Nephron progenitor cell (in vitro differentiated cells): ENCODE measurements around the gene NLRC5.

Source experiments
- DNase-seq: peaks from one replicate; pipeline ENCODE4 v3.0.0; 2021
- H3K27ac Mint-ChIP-seq: 2 replicates; pipeline ENCODE4 v1.8.0; 2021; ENCODE audit warnings: mild to moderate bottlenecking, moderate library complexity, mixed read lengths
- H3K27me3 Mint-ChIP-seq: 2 replicates; pipeline ENCODE4 v1.8.0; 2021; ENCODE audit warnings: mild to moderate bottlenecking, low read depth, mixed read lengths; ENCODE audit not compliant: poor library complexity
- H3K36me3 Mint-ChIP-seq: 2 replicates; pipeline ENCODE4 v1.8.0; 2021; ENCODE audit warnings: low read depth, mixed read lengths
- H3K4me1 Mint-ChIP-seq: 2 replicates; pipeline ENCODE4 v1.8.0; 2021; ENCODE audit warnings: mixed read lengths
- H3K4me3 Mint-ChIP-seq: 2 replicates; pipeline ENCODE4 v1.8.0; 2021; ENCODE audit warnings: mild to moderate bottlenecking, moderate library complexity, mixed read lengths
- H3K9me3 Mint-ChIP-seq: 2 replicates; pipeline ENCODE4 v1.8.0; 2021; ENCODE audit warnings: mild to moderate bottlenecking, moderate library complexity, mixed read lengths
- CTCF ChIP-seq: fragments of 200-600 bp; sonication (generic); IDR thresholded peaks from 2 replicates; pipeline ENCODE4 v1.5.0; 2021; ENCODE audit warnings: antibody characterized with exemption

Gene NLRC5

GRCh38 chr16:57045694-57046381 is 56.5 kb downstream of the NLRC5 start:
- Mint-ChIP-seq H3K9me3 (peaks cover 9% of the 10 kb centered on the region), H3K36me3 (no peaks in the 10 kb centered on the region), H3K4me3 (peak overlapping the region; percentile 15), H3K27ac (no peak overlapping the region), H3K4me1 (peaks cover 18% of the 10 kb centered on the region), H3K27me3 (peaks cover 10% of the 10 kb centered on the region)
- peak; percentile 46 for TF ChIP-seq CTCF
- peak; percentile 69 for DNase-seq

- no peak for DNase-seq
- Mint-ChIP-seq H3K9me3 (no peaks in the 10 kb centered on the region), H3K4me3 (no peak overlapping the region), H3K36me3 (no peaks in the 10 kb centered on the region), H3K27ac (no peak overlapping the region), H3K27me3 (peaks cover 10% of the 10 kb centered on the region), H3K4me1 (peaks cover 13% of the 10 kb centered on the region)
- no peak for TF ChIP-seq CTCF
Observed at GRCh38 chr16:57048095-57048494, 58.7 kb downstream of the NLRC5 start.

GRCh38 chr16:57049678-57050077 is 60.3 kb downstream of the NLRC5 start:
- no peak overlapping the region for H3K27ac Mint-ChIP-seq
- DNase-seq = no peak
- H3K9me3 Mint-ChIP-seq = no peaks in the 10 kb centered on the region
- peaks cover 15% of the 10 kb centered on the region for H3K27me3 Mint-ChIP-seq
- no peak overlapping the region for H3K4me3 Mint-ChIP-seq
- H3K36me3 Mint-ChIP-seq = no peaks in the 10 kb centered on the region
- peaks cover 13% of the 10 kb centered on the region for H3K4me1 Mint-ChIP-seq
- TF ChIP-seq CTCF = no peak

GRCh38 chr16:57051696-57052228 is 62.4 kb downstream of the NLRC5 start:
- H3K36me3 Mint-ChIP-seq = no peaks in the 10 kb centered on the region
- no peak for DNase-seq
- H3K27me3 Mint-ChIP-seq = peaks cover 27% of the 10 kb centered on the region
- TF ChIP-seq CTCF = no peak
- no peaks in the 10 kb centered on the region for H3K9me3 Mint-ChIP-seq
- H3K4me1 Mint-ChIP-seq = peaks cover 5% of the 10 kb centered on the region
- H3K4me3 Mint-ChIP-seq = no peak overlapping the region
- no peak overlapping the region for H3K27ac Mint-ChIP-seq

GRCh38 chr16:57053206-57053605 is 63.8 kb downstream of the NLRC5 start:
- peaks cover 5% of the 10 kb centered on the region for H3K4me1 Mint-ChIP-seq
- no peak for TF ChIP-seq CTCF
- H3K27ac Mint-ChIP-seq = no peak overlapping the region
- no peaks in the 10 kb centered on the region for H3K9me3 Mint-ChIP-seq
- H3K4me3 Mint-ChIP-seq = no peak overlapping the region
- no peaks in the 10 kb centered on the region for H3K36me3 Mint-ChIP-seq
- no peak for DNase-seq
- peaks cover 37% of the 10 kb centered on the region for H3K27me3 Mint-ChIP-seq

GRCh38 chr16:57054338-57054737 is 65.0 kb downstream of the NLRC5 start:
- peaks cover 37% of the 10 kb centered on the region for H3K27me3 Mint-ChIP-seq
- H3K27ac Mint-ChIP-seq = no peak overlapping the region
- H3K36me3 Mint-ChIP-seq = no peaks in the 10 kb centered on the region
- TF ChIP-seq CTCF = no peak
- H3K4me1 Mint-ChIP-seq = peaks cover 5% of the 10 kb centered on the region
- DNase-seq = no peak
- H3K4me3 Mint-ChIP-seq = no peak overlapping the region
- no peaks in the 10 kb centered on the region for H3K9me3 Mint-ChIP-seq
